ENCODE measurements around the gene EFNB2. TPM values are rescaled to one million over a fixed set of nuclear protein-coding genes. Genes with fewer than 3 reads are reported as not detected.

EFNB2 gene
- total RNA-seq, 1 donor from 2014 or later: 37.1 TPM

GRCh38 chr13:106522898-106523525 is 12.4 kb downstream of the EFNB2 start:
- DNase-seq (ENCODE audit: low spot score): no peak
- H3K27ac Mint-ChIP-seq (ENCODE audit: unreplicated experiment): peak overlapping the region; percentile 25
- H3K4me3 Mint-ChIP-seq (ENCODE audit: unreplicated experiment): no peak overlapping the region
- TF ChIP-seq CTCF (IDR thresholded peaks at IDR 0.05): no peak
- no peaks in the 10 kb centered on the region for H3K36me3 Mint-ChIP-seq (ENCODE audit: low read depth)
- no peaks in the 10 kb centered on the region for H3K9me3 Mint-ChIP-seq (ENCODE audit: low read depth)
- H3K4me1 Mint-ChIP-seq (ENCODE audit: low read depth): peaks cover 73% of the 10 kb centered on the region
- H3K27me3 Mint-ChIP-seq (ENCODE audit: low read depth): no peaks in the 10 kb centered on the region

- Mint-ChIP-seq H3K27ac (ENCODE audit: unreplicated experiment) (peak overlapping the region; percentile 25), H3K9me3 (ENCODE audit: low read depth) (no peaks in the 10 kb centered on the region), H3K27me3 (ENCODE audit: low read depth) (no peaks in the 10 kb centered on the region), H3K4me1 (ENCODE audit: low read depth) (peaks cover 69% of the 10 kb centered on the region), H3K36me3 (ENCODE audit: low read depth) (no peaks in the 10 kb centered on the region), H3K4me3 (ENCODE audit: unreplicated experiment) (no peak overlapping the region)
- DNase-seq (ENCODE audit: low spot score): no peak
- TF ChIP-seq CTCF (IDR thresholded peaks at IDR 0.05): no peak
These were observed 13.3 kb downstream of the EFNB2 start for GRCh38 chr13:106522112-106522705.

- TF ChIP-seq CTCF (IDR thresholded peaks at IDR 0.05): no peak
- H3K4me3 Mint-ChIP-seq (ENCODE audit: unreplicated experiment): no peak overlapping the region
- no peak overlapping the region for H3K27ac Mint-ChIP-seq (ENCODE audit: unreplicated experiment)
- no peaks in the 10 kb centered on the region for H3K36me3 Mint-ChIP-seq (ENCODE audit: low read depth)
- H3K9me3 Mint-ChIP-seq (ENCODE audit: low read depth): no peaks in the 10 kb centered on the region
- peaks cover 64% of the 10 kb centered on the region for H3K4me1 Mint-ChIP-seq (ENCODE audit: low read depth)
- H3K27me3 Mint-ChIP-seq (ENCODE audit: low read depth): no peaks in the 10 kb centered on the region
- DNase-seq (ENCODE audit: low spot score): no peak
These were observed 14.2 kb downstream of the EFNB2 start for GRCh38 chr13:106521095-106521799.

- DNase-seq (ENCODE audit: low spot score): no peak
- H3K4me3 Mint-ChIP-seq (ENCODE audit: unreplicated experiment): no peak overlapping the region
These were observed 15.0 kb downstream of the EFNB2 start for GRCh38 chr13:106520251-106521054.

More at GRCh38 chr13:106520251-106521054, 15.0 kb downstream of the EFNB2 start:
- Mint-ChIP-seq H3K36me3 (ENCODE audit: low read depth) (no peaks in the 10 kb centered on the region), H3K27me3 (ENCODE audit: low read depth) (no peaks in the 10 kb centered on the region), H3K27ac (ENCODE audit: unreplicated experiment) (peak overlapping the region; percentile 53), H3K9me3 (ENCODE audit: low read depth) (no peaks in the 10 kb centered on the region), H3K4me1 (ENCODE audit: low read depth) (peaks cover 62% of the 10 kb centered on the region)
- TF ChIP-seq CTCF (IDR thresholded peaks at IDR 0.05): peak; percentile 83

Data from chondrocyte (in vitro differentiated cells).